ENCODE data around the gene TMPRSS3. TPM values are rescaled to one million over a fixed set of nuclear protein-coding genes. Genes with fewer than 3 reads are reported as not detected.

TMPRSS3 gene
- total RNA-seq, 1 experiment from 2014 or later = 4.3 TPM

GRCh38 chr21:42365770-42366169, 30.1 kb downstream of the TMPRSS3 start:
- Histone ChIP-seq H3K4me1 (replicated peaks; ENCODE audit: insufficient read depth) (peaks cover 47% of the 10 kb centered on the region), H3K9me2 (ENCODE audit: insufficient read depth) (no peaks in the 10 kb centered on the region), H3K4me2 (0 out of 2 replicates have a peak overlapping the region, but pooled peaks have one; percentile 7), H3K27ac (peak overlapping the region; percentile 81), H2AFZ (no peak overlapping the region), H3F3A (ENCODE audit: insufficient read depth, low read depth) (peaks cover 25% of the 10 kb centered on the region), H3K4me3 (no peak overlapping the region), H3K79me2 (ENCODE audit: low read depth) (no peaks in the 10 kb centered on the region), H3K36me3 (ENCODE audit: low read depth) (no peaks in the 10 kb centered on the region), H4K20me1 (ENCODE audit: insufficient read depth) (no peaks in the 10 kb centered on the region), H3K9me3 (ENCODE audit: insufficient read depth, low read depth) (no peaks in the 10 kb centered on the region), H3K27me3 (ENCODE audit: insufficient read depth, low read depth) (no peaks in the 10 kb centered on the region)
- no TSS peak for BruUV-seq (replicated peaks)
- POLR2A ChIA-PET (ENCODE audit: unreplicated experiment) = no interaction called here
- no peak for DNase-seq
- CTCF ChIA-PET = no interaction called here
- intact Hi-C loops (cut with micrococcal nuclease; ENCODE audit: unreplicated experiment) = no loop called here
- TF ChIP-seq CTCF (conservative IDR thresholded peaks at IDR 0.05) (no peak), EZH2 (IDR thresholded peaks at IDR 0.05; ENCODE audit: low read depth) (no peak)

GRCh38 chr21:42364304-42364865, 31.5 kb downstream of the TMPRSS3 start:
- CTCF ChIA-PET = no interaction called here

GRCh38 chr21:42363312-42363711, 32.5 kb downstream of the TMPRSS3 start:
- peaks cover 43% of the 10 kb centered on the region for H3K4me1 ChIP-seq (replicated peaks; ENCODE audit: insufficient read depth)
- peak overlapping the region; percentile 60 for H3K27ac ChIP-seq
- no peaks in the 10 kb centered on the region for H3K36me3 ChIP-seq (ENCODE audit: low read depth)
- peak overlapping the region; percentile 53 for H3K4me2 ChIP-seq
- no peaks in the 10 kb centered on the region for H3K27me3 ChIP-seq (ENCODE audit: insufficient read depth, low read depth)
- intact Hi-C loops (cut with micrococcal nuclease; ENCODE audit: unreplicated experiment) = no loop called here
- no peaks in the 10 kb centered on the region for H4K20me1 ChIP-seq (ENCODE audit: insufficient read depth)
- POLR2A ChIA-PET (ENCODE audit: unreplicated experiment) = no interaction called here
- no peak overlapping the region for H3K4me3 ChIP-seq
- peak; percentile 46 to 83 for DNase-seq
- no peaks in the 10 kb centered on the region for H3K9me2 ChIP-seq (ENCODE audit: insufficient read depth)
- TF ChIP-seq EZH2 (IDR thresholded peaks at IDR 0.05; ENCODE audit: low read depth) (no peak), CTCF (conservative IDR thresholded peaks at IDR 0.05) (no peak)
- no TSS peak for BruUV-seq (replicated peaks)
- peaks cover 25% of the 10 kb centered on the region for H3F3A ChIP-seq (ENCODE audit: insufficient read depth, low read depth)
- H3K79me2 ChIP-seq (ENCODE audit: low read depth) = no peaks in the 10 kb centered on the region
- no peak overlapping the region for H2AFZ ChIP-seq
- no peaks in the 10 kb centered on the region for H3K9me3 ChIP-seq (ENCODE audit: insufficient read depth, low read depth)
- CTCF ChIA-PET = interaction anchor here (0.5 to 0.7 kb wide), 3 partner anchors 54 to 364 kb away, joined by 3 to 7 read pairs (median 3); no protein-coding TSS in a partner anchor

More at GRCh38 chr21:42364304-42364865, 31.5 kb downstream of the TMPRSS3 start:
- H3K27ac ChIP-seq = no peak overlapping the region
- H3K9me3 ChIP-seq (ENCODE audit: insufficient read depth, low read depth) = no peaks in the 10 kb centered on the region
- H3K79me2 ChIP-seq (ENCODE audit: low read depth) = no peaks in the 10 kb centered on the region
- intact Hi-C loops (cut with micrococcal nuclease; ENCODE audit: unreplicated experiment) = no loop called here
- no peaks in the 10 kb centered on the region for H3K27me3 ChIP-seq (ENCODE audit: insufficient read depth, low read depth)
- H3F3A ChIP-seq (ENCODE audit: insufficient read depth, low read depth) = peaks cover 25% of the 10 kb centered on the region
- no peaks in the 10 kb centered on the region for H3K36me3 ChIP-seq (ENCODE audit: low read depth)
- no peaks in the 10 kb centered on the region for H3K9me2 ChIP-seq (ENCODE audit: insufficient read depth)
- no peak overlapping the region for H3K4me2 ChIP-seq
- TF ChIP-seq EZH2 (IDR thresholded peaks at IDR 0.05; ENCODE audit: low read depth) (no peak), CTCF (conservative IDR thresholded peaks at IDR 0.05) (no peak)
- no peak for DNase-seq
- H2AFZ ChIP-seq = no peak overlapping the region
- no peaks in the 10 kb centered on the region for H4K20me1 ChIP-seq (ENCODE audit: insufficient read depth)
- no TSS peak for BruUV-seq (replicated peaks)
- POLR2A ChIA-PET (ENCODE audit: unreplicated experiment) = no interaction called here
- peaks cover 47% of the 10 kb centered on the region for H3K4me1 ChIP-seq (replicated peaks; ENCODE audit: insufficient read depth)
- H3K4me3 ChIP-seq = no peak overlapping the region

Data from PC-9 (cell line).